Erythroblast (primary cell): ENCODE results near the gene FAM168A.

Source experiments
- GATA1 ChIP-seq: IDR thresholded peaks from 2 replicates; pipeline ENCODE4 v1.6.1; 2011; ENCODE audit warnings: low read depth, mild to moderate bottlenecking, control low read depth, low read length, moderate library complexity
- POLR2A ChIP-seq: IDR thresholded peaks from 2 replicates; pipeline ENCODE4 v1.6.1; 2011; ENCODE audit warnings: mild to moderate bottlenecking, low read length

DNA sequence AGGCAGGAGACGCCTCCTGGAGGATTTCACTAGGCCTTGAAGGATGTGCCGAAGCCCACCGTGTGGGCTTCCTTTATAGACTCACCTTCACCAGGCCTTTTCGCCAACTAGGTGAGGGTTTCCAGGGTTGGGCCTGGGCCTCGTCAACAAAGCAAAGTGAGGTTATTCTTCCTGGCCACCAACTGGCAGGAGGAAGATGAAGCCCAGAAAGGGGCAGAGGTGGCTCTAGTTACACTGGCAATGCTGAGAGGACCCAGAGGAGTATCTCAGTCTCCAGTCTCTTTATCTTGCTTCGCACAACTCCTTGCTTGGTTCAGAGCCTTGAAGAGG, 222.1 kb downstream of the FAM168A start:
- TF ChIP-seq POLR2A (no peak), GATA1 (no peak)
